ENCODE measurements around the gene TECPR2. TPM values are rescaled to one million over a fixed set of nuclear protein-coding genes. Genes with fewer than 3 reads are reported as not detected.

Gene TECPR2
- total RNA-seq, 1 donor from 2014 or later, result 19.9 TPM

DNA sequence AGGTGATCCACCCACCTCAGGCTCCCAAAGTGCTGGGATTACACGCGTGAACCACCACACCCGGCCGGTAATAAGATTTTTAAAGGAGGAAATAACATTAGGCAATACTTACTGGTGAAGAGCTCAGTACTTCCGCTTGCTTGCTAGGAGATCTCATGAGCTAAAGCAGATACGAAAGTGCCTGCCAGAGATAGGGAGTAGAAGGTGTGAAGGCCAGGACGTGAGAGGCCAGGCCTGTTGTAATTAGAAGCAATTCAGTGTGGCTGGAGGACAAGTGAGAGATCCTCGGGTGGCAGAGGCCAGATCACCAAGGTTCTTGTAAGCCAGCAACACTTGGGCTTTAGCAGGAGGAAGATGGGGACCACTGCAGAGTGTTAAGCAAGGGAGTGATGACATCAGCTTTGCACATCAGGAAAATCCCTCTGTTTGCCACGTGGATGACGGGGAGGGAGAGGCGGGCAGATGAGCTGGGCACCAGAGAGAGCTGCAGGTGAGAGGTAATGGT lies 7.6 kb downstream of the TECPR2 start:
- peaks cover 64% of the 10 kb centered on the region for H4K20me1 ChIP-seq (ENCODE audit: insufficient read depth, low read length)
- H3K9ac ChIP-seq (ENCODE audit: low read length), result no peak overlapping the region
- H3K27me3 ChIP-seq (ENCODE audit: insufficient read depth, low read length), result no peaks in the 10 kb centered on the region
- no peak overlapping the region for H3K27ac ChIP-seq (ENCODE audit: low read depth, low read length)
- peaks cover 2% of the 10 kb centered on the region for H3K9me3 Mint-ChIP-seq (ENCODE audit: unreplicated experiment)
- H3K4me1 ChIP-seq (ENCODE audit: insufficient read depth, low read length), result peaks cover 6% of the 10 kb centered on the region
- peaks cover 8% of the 10 kb centered on the region for H3K4me1 Mint-ChIP-seq (ENCODE audit: low read depth, unreplicated experiment)
- no peak for TF ChIP-seq EZH2 (IDR thresholded peaks at IDR 0.05; ENCODE audit: insufficient read depth, low read length)
- TF ChIP-seq, protein P1, sequence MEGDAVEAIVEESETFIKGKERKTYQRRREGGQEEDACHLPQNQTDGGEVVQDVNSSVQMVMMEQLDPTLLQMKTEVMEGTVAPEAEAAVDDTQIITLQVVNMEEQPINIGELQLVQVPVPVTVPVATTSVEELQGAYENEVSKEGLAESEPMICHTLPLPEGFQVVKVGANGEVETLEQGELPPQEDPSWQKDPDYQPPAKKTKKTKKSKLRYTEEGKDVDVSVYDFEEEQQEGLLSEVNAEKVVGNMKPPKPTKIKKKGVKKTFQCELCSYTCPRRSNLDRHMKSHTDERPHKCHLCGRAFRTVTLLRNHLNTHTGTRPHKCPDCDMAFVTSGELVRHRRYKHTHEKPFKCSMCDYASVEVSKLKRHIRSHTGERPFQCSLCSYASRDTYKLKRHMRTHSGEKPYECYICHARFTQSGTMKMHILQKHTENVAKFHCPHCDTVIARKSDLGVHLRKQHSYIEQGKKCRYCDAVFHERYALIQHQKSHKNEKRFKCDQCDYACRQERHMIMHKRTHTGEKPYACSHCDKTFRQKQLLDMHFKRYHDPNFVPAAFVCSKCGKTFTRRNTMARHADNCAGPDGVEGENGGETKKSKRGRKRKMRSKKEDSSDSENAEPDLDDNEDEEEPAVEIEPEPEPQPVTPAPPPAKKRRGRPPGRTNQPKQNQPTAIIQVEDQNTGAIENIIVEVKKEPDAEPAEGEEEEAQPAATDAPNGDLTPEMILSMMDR (IDR thresholded peaks at IDR 0.05; ENCODE audit: insufficient read depth, low read depth, low read length), result no peak
- H3K36me3 Mint-ChIP-seq (ENCODE audit: low read depth, unreplicated experiment), result peaks cover 5% of the 10 kb centered on the region
- DNase-seq (ENCODE audit: low read depth) (no peak), FAIRE-seq (no peak)
- no peaks in the 10 kb centered on the region for H3K27me3 Mint-ChIP-seq (ENCODE audit: low read depth, unreplicated experiment)
- no peaks in the 10 kb centered on the region for H3K9me3 ChIP-seq (ENCODE audit: insufficient read depth, low read depth, low read length)
- H3K4me2 ChIP-seq (ENCODE audit: low read length), result no peak overlapping the region
- H3K4me3 Mint-ChIP-seq (ENCODE audit: unreplicated experiment), result no peak overlapping the region
- H3K4me3 ChIP-seq (ENCODE audit: insufficient read depth, low read depth, low read length), result no peak overlapping the region
- H3K27ac Mint-ChIP-seq (ENCODE audit: unreplicated experiment), result no peak overlapping the region
- H2AFZ ChIP-seq (ENCODE audit: low read depth, low read length), result no peak overlapping the region
- H3K36me3 ChIP-seq (ENCODE audit: insufficient read depth, low read length), result no peaks in the 10 kb centered on the region
- peaks cover 77% of the 10 kb centered on the region for H3K79me2 ChIP-seq (ENCODE audit: insufficient read depth, low read length)

DNA sequence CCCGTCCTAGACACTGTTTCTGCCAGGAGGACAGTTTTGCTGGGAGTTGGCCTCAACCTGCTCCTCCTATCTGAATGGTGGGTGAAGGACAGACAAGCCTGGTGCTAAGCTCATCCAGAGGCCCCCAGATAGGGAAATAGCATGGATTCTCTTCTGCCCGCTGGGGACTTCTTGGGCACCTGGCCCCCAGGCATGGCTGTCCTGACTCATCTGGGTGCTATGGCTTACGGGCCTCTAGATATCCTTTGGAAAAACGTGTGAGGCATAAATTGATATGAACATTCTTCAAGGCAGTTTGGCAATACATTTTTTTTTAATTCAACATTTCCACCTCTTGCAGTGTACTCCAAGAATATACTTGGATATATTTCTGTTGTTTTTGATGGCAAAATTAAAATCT lies 8.6 kb downstream of the TECPR2 start:
- Histone ChIP-seq H3K36me3 (ENCODE audit: insufficient read depth, low read length) (no peaks in the 10 kb centered on the region), H4K20me1 (ENCODE audit: insufficient read depth, low read length) (peaks cover 68% of the 10 kb centered on the region), H3K27me3 (ENCODE audit: insufficient read depth, low read length) (no peaks in the 10 kb centered on the region), H3K9me3 (ENCODE audit: insufficient read depth, low read depth, low read length) (no peaks in the 10 kb centered on the region), H3K4me2 (ENCODE audit: low read length) (no peak overlapping the region), H3K4me1 (ENCODE audit: insufficient read depth, low read length) (peaks cover 6% of the 10 kb centered on the region), H3K79me2 (ENCODE audit: insufficient read depth, low read length) (peaks cover 76% of the 10 kb centered on the region), H2AFZ (ENCODE audit: low read depth, low read length) (no peak overlapping the region), H3K9ac (ENCODE audit: low read length) (no peak overlapping the region), H3K4me3 (ENCODE audit: insufficient read depth, low read depth, low read length) (no peak overlapping the region), H3K27ac (ENCODE audit: low read depth, low read length) (no peak overlapping the region)
- H3K27ac Mint-ChIP-seq (ENCODE audit: unreplicated experiment), result no peak overlapping the region
- FAIRE-seq, result no peak
- H3K36me3 Mint-ChIP-seq (ENCODE audit: low read depth, unreplicated experiment), result peaks cover 8% of the 10 kb centered on the region
- peaks cover 8% of the 10 kb centered on the region for H3K4me1 Mint-ChIP-seq (ENCODE audit: low read depth, unreplicated experiment)
- no peak for DNase-seq (ENCODE audit: low read depth)
- peaks cover 2% of the 10 kb centered on the region for H3K9me3 Mint-ChIP-seq (ENCODE audit: unreplicated experiment)
- no peak overlapping the region for H3K4me3 Mint-ChIP-seq (ENCODE audit: unreplicated experiment)
- TF ChIP-seq, protein P1 (IDR thresholded peaks at IDR 0.05; ENCODE audit: insufficient read depth, low read depth, low read length), result no peak
- no peak for TF ChIP-seq EZH2 (IDR thresholded peaks at IDR 0.05; ENCODE audit: insufficient read depth, low read length)
- no peaks in the 10 kb centered on the region for H3K27me3 Mint-ChIP-seq (ENCODE audit: low read depth, unreplicated experiment)

DNA sequence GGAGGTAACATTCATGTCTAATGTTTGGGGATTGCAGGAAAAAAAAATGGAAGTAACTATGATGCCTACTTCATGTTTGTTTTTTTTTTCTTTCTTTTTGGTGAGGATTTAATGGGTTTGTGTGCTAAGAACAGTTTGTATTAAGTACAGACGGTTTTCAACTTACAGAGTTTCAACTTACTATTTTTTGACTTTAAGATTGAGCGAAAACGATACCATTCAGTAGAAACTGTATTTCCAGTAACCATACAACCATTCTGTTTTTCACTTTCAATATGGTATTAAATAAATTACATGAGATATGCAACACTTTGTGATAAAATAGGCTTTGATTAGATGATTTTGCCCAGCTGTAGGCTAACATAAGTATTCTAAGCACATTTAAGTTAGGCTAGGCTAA lies 10.4 kb downstream of the TECPR2 start:
- no peaks in the 10 kb centered on the region for H3K27me3 Mint-ChIP-seq (ENCODE audit: low read depth, unreplicated experiment)

More for the DNA sequence above, 10.4 kb downstream of the TECPR2 start:
- Histone ChIP-seq H4K20me1 (ENCODE audit: insufficient read depth, low read length) (peaks cover 54% of the 10 kb centered on the region), H2AFZ (ENCODE audit: low read depth, low read length) (no peak overlapping the region), H3K27ac (ENCODE audit: low read depth, low read length) (no peak overlapping the region), H3K4me3 (ENCODE audit: insufficient read depth, low read depth, low read length) (no peak overlapping the region), H3K4me2 (ENCODE audit: low read length) (no peak overlapping the region), H3K79me2 (ENCODE audit: insufficient read depth, low read length) (peaks cover 62% of the 10 kb centered on the region), H3K9me3 (ENCODE audit: insufficient read depth, low read depth, low read length) (no peaks in the 10 kb centered on the region), H3K4me1 (ENCODE audit: insufficient read depth, low read length) (no peaks in the 10 kb centered on the region), H3K9ac (ENCODE audit: low read length) (no peak overlapping the region), H3K36me3 (ENCODE audit: insufficient read depth, low read length) (peaks cover 5% of the 10 kb centered on the region), H3K27me3 (ENCODE audit: insufficient read depth, low read length) (no peaks in the 10 kb centered on the region)
- FAIRE-seq, result no peak
- TF ChIP-seq, protein P1 (IDR thresholded peaks at IDR 0.05; ENCODE audit: insufficient read depth, low read depth, low read length), result no peak
- no peak for TF ChIP-seq EZH2 (IDR thresholded peaks at IDR 0.05; ENCODE audit: insufficient read depth, low read length)
- peaks cover 2% of the 10 kb centered on the region for H3K9me3 Mint-ChIP-seq (ENCODE audit: unreplicated experiment)
- peaks cover 13% of the 10 kb centered on the region for H3K36me3 Mint-ChIP-seq (ENCODE audit: low read depth, unreplicated experiment)
- no peak overlapping the region for H3K27ac Mint-ChIP-seq (ENCODE audit: unreplicated experiment)
- H3K4me3 Mint-ChIP-seq (ENCODE audit: unreplicated experiment), result no peak overlapping the region
- DNase-seq (ENCODE audit: low read depth), result no peak
- peaks cover 8% of the 10 kb centered on the region for H3K4me1 Mint-ChIP-seq (ENCODE audit: low read depth, unreplicated experiment)

Measured in astrocyte (in vitro differentiated cells and primary cell).